SK-N-MC (cell line): Measurements from ENCODE around the gene PPOX.

Source experiments
- EZH2 ChIP-seq: fragments of 200-600 bp; sonication (generic); IDR thresholded peaks from one replicate; pipeline ENCODE4 v1.6.1; 2017; ENCODE audit warnings: antibody characterized with exemption
- FOXP2 ChIP-seq: optimal IDR thresholded peaks from 2 replicates; pipeline ENCODE3; 2011; ENCODE audit warnings: mild to moderate bottlenecking, moderate library complexity; ENCODE audit not compliant: insufficient read depth; ENCODE audit errors: extremely low read length, control extremely low read depth
- POLR2AphosphoS5 ChIP-seq: IDR thresholded peaks from 2 replicates; pipeline ENCODE4 v1.6.1; 2012; ENCODE audit warnings: mild to moderate bottlenecking, low read depth, low read length, borderline replicate concordance

DNA sequence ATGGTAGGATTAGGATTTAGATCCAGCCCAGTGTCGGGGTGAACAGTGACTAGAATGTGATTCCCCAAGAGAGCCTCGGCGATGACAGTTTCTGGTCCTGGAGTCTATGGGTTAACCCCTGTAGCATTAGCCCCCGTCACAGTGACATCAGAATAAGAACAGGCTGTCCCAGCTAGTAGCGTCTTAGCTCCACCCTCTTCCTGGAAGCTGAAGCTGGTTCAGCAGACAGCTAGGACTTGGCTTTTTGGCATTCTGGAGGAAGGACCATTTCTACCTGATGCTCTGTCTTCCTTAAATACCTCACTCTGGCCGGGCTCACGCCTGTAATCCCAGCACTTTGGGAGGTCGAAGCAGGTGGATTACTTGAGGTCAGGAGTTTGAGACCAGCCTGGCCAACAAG is 40.9 kb downstream of the PPOX start:
- no peak for TF ChIP-seq POLR2AphosphoS5
- TF ChIP-seq EZH2, result no peak
- TF ChIP-seq FOXP2, result no peak
